Suppressor macrophage treated with lipopolysaccharide for 4 hours (primary cell): Measurements from ENCODE around the gene CDH13.

Experiments
- DNase-seq: peaks from one replicate; pipeline ENCODE4 v3.0.0-alpha.2; 2020

Gene CDH13

GRCh38 chr16:83330251-83330650 lies 703.5 kb downstream of the CDH13 start:
- no peak for DNase-seq

GRCh38 chr16:83335076-83335475 lies 708.3 kb downstream of the CDH13 start:
- DNase-seq = no peak

GRCh38 chr16:83336603-83337002 lies 709.8 kb downstream of the CDH13 start:
- peak; percentile 19 for DNase-seq

GRCh38 chr16:83338138-83338537 lies 711.4 kb downstream of the CDH13 start:
- DNase-seq = no peak

- peak; percentile 28 for DNase-seq
These were observed 712.2 kb downstream of the CDH13 start for GRCh38 chr16:83338941-83339340.

GRCh38 chr16:83343935-83344366 lies 717.2 kb downstream of the CDH13 start:
- peak; percentile 25 for DNase-seq

- no peak for DNase-seq
These were observed 719.3 kb downstream of the CDH13 start for GRCh38 chr16:83345846-83346640.

- DNase-seq = no peak
These were observed 722.2 kb downstream of the CDH13 start for GRCh38 chr16:83348991-83349390.

- DNase-seq = no peak
These were observed 723.7 kb downstream of the CDH13 start for GRCh38 chr16:83350481-83350880.

GRCh38 chr16:83351846-83352245 lies 725.1 kb downstream of the CDH13 start:
- DNase-seq = no peak

GRCh38 chr16:83353241-83353640 lies 726.5 kb downstream of the CDH13 start:
- no peak for DNase-seq

GRCh38 chr16:83354015-83354414 lies 727.2 kb downstream of the CDH13 start:
- DNase-seq = no peak

- DNase-seq = no peak
These were observed 728.9 kb downstream of the CDH13 start for GRCh38 chr16:83355570-83356218.

- peak; percentile 38 for DNase-seq
These were observed 729.5 kb downstream of the CDH13 start for GRCh38 chr16:83356266-83356665.

- DNase-seq = no peak
These were observed 730.2 kb downstream of the CDH13 start for GRCh38 chr16:83356986-83357385.

GRCh38 chr16:83363521-83363920 lies 736.8 kb downstream of the CDH13 start:
- DNase-seq = no peak

GRCh38 chr16:83365166-83365565 lies 738.4 kb downstream of the CDH13 start:
- peak; percentile 0 for DNase-seq

GRCh38 chr16:83366228-83366627 lies 739.5 kb downstream of the CDH13 start:
- no peak for DNase-seq

GRCh38 chr16:83374979-83375378 lies 748.2 kb downstream of the CDH13 start:
- DNase-seq = no peak

GRCh38 chr16:83389751-83390150 lies 763.0 kb downstream of the CDH13 start:
- no peak for DNase-seq

- DNase-seq = no peak
These were observed 764.0 kb downstream of the CDH13 start for GRCh38 chr16:83390759-83391158.

- no peak for DNase-seq
These were observed 766.0 kb downstream of the CDH13 start for GRCh38 chr16:83392743-83393142.

GRCh38 chr16:83393196-83393981 lies 766.6 kb downstream of the CDH13 start:
- DNase-seq = no peak
